Body of pancreas (tissue), 4 donors: Measurements from ENCODE around the gene ARHGAP26.

ENCODE experiments used
- POLR2A ChIP-seq, 3 donors: fragments of 450-650 bp; IDR thresholded peaks; one replicate each; pipeline ENCODE4 v1.6.1; 2016; ENCODE audit warnings: antibody characterized with exemption in 3 of 3, mild to moderate bottlenecking in 2 of 3
- TF ChIP-seq, protein P1 (sequence below), 7 experiments: fragments of 450-650 bp in 4 of 7; fragments of 200-600 bp in 3 of 7; sonication (generic) in 3 of 7; IDR thresholded peaks; one replicate each; pipeline ENCODE4 v1.5.1; 2016 to 2019; ENCODE audit warnings: antibody characterized with exemption in 7 of 7

- TF ChIP-seq, protein P1, sequence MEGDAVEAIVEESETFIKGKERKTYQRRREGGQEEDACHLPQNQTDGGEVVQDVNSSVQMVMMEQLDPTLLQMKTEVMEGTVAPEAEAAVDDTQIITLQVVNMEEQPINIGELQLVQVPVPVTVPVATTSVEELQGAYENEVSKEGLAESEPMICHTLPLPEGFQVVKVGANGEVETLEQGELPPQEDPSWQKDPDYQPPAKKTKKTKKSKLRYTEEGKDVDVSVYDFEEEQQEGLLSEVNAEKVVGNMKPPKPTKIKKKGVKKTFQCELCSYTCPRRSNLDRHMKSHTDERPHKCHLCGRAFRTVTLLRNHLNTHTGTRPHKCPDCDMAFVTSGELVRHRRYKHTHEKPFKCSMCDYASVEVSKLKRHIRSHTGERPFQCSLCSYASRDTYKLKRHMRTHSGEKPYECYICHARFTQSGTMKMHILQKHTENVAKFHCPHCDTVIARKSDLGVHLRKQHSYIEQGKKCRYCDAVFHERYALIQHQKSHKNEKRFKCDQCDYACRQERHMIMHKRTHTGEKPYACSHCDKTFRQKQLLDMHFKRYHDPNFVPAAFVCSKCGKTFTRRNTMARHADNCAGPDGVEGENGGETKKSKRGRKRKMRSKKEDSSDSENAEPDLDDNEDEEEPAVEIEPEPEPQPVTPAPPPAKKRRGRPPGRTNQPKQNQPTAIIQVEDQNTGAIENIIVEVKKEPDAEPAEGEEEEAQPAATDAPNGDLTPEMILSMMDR (IDR thresholded peaks at IDR 0.05), result no peak
- TF ChIP-seq POLR2A (IDR thresholded peaks at IDR 0.05), result no peak
Measured at GRCh38 chr5:142961440-142962173, 191.4 kb downstream of the ARHGAP26 start.
